ENCODE results near the gene CELSR3.

CELSR3 gene

DNA sequence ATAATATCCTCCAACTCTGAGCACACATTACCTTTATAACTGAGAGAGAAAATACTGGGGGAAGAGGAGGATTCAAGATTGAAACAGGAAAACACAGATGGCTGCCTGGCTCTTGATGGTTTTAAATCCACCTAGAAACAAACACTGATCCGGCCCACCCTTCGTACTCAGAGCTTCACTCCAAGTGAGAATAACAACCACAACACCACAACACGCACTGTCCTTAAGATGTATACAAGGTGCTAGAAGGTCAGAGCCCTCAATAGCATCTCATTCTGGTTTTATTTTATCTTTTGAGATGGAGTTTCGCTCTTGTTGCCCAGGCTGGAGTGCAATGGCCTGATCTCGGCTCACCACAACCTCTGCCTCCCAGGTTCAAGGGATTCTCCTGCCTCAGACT, 44.5 kb upstream of the CELSR3 start:
- TF ChIP-seq TAF1 (IDR thresholded peaks at IDR 0.05; ENCODE audit: borderline replicate concordance, insufficient read depth, low read length) (no peak), SIN3A (IDR thresholded peaks at IDR 0.05; ENCODE audit: borderline replicate concordance, insufficient read depth, low read length) (no peak), POLR2AphosphoS5 (IDR thresholded peaks at IDR 0.05; ENCODE audit: low read depth, low read length) (no peak), FOXP2 (optimal IDR thresholded peaks at IDR 0.05; ENCODE audit: borderline replicate concordance, extremely low read depth, extremely low read length, insufficient read depth) (no peak)
- TF ChIP-seq, protein P1, sequence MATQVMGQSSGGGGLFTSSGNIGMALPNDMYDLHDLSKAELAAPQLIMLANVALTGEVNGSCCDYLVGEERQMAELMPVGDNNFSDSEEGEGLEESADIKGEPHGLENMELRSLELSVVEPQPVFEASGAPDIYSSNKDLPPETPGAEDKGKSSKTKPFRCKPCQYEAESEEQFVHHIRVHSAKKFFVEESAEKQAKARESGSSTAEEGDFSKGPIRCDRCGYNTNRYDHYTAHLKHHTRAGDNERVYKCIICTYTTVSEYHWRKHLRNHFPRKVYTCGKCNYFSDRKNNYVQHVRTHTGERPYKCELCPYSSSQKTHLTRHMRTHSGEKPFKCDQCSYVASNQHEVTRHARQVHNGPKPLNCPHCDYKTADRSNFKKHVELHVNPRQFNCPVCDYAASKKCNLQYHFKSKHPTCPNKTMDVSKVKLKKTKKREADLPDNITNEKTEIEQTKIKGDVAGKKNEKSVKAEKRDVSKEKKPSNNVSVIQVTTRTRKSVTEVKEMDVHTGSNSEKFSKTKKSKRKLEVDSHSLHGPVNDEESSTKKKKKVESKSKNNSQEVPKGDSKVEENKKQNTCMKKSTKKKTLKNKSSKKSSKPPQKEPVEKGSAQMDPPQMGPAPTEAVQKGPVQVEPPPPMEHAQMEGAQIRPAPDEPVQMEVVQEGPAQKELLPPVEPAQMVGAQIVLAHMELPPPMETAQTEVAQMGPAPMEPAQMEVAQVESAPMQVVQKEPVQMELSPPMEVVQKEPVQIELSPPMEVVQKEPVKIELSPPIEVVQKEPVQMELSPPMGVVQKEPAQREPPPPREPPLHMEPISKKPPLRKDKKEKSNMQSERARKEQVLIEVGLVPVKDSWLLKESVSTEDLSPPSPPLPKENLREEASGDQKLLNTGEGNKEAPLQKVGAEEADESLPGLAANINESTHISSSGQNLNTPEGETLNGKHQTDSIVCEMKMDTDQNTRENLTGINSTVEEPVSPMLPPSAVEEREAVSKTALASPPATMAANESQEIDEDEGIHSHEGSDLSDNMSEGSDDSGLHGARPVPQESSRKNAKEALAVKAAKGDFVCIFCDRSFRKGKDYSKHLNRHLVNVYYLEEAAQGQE (IDR thresholded peaks at IDR 0.05; ENCODE audit: insufficient read depth in 1 of 2, low read depth in 2 of 2, low read length in 2 of 2), result no peak

DNA sequence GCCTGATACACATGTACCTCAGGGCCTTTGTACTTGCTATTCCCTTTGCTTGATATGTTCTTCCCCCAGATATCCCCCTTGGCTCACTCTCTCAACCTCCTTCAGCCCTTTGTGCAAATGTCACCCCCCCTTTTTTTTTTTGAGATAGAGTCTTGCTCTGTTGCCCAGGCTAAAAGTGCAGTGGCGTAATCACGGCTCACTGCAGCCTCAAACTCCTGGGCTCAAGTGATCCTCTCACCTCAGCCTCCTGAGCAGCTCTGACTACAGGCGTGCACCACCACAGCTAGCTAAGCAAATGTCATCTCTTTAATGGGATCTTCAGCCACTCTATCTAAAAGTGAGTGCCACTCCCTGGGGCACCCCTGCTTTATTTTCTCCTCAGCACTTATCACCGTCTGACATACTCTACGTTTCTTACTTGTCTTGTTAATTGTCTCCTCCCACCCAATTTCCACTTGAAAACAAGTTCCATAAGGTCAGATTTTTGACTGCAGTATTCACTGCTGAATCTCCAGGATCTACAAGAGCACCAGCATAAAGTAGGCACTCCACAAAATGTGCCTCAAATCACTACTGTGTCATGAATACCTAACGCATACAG, 39.7 kb upstream of the CELSR3 start:
- no peak for TF ChIP-seq SIN3A (IDR thresholded peaks at IDR 0.05; ENCODE audit: borderline replicate concordance, insufficient read depth, low read length)
- TF ChIP-seq POLR2AphosphoS5 (IDR thresholded peaks at IDR 0.05; ENCODE audit: low read depth, low read length), result no peak
- TF ChIP-seq TAF1 (IDR thresholded peaks at IDR 0.05; ENCODE audit: borderline replicate concordance, insufficient read depth, low read length), result no peak
- no peak for TF ChIP-seq FOXP2 (optimal IDR thresholded peaks at IDR 0.05; ENCODE audit: borderline replicate concordance, extremely low read depth, extremely low read length, insufficient read depth)
- TF ChIP-seq, protein P1 (IDR thresholded peaks at IDR 0.05; ENCODE audit: insufficient read depth in 1 of 2, low read depth in 2 of 2, low read length in 2 of 2), result no peak

DNA sequence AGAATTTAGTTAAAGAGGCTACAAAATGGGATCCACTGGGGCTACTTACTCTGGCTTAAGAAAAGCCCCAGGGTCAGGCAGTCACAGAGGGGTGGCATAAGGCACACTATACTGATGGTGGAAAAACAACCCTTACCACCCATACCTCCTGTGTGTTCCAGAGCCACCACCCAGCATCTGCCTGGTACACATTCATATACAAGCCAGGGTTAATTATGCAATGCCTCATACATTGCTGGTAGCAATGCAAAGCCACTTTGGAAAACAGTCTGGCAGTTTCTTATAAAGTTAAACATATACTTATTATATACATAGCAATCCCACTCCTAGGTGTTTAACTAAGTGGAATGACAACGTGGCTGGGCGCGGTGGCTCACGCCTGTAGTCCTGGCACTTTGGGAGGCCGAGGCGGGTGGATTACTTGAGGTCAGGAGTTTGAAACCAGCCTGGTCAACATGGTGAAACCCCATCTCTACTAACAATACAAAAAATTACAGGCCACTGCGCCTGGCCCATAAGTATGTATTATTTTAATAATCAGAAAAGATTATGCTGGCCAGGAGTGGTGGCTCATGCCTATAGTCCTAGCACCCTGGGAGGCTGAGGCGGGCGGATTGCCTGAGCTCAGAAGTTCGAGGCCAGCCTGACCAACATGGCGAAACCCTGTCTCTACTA, 38.2 kb upstream of the CELSR3 start:
- TF ChIP-seq, protein P1 (IDR thresholded peaks at IDR 0.05; ENCODE audit: insufficient read depth in 1 of 2, low read depth in 2 of 2, low read length in 2 of 2), result no peak
- TF ChIP-seq POLR2AphosphoS5 (IDR thresholded peaks at IDR 0.05; ENCODE audit: low read depth, low read length) (no peak), TAF1 (IDR thresholded peaks at IDR 0.05; ENCODE audit: borderline replicate concordance, insufficient read depth, low read length) (no peak), SIN3A (IDR thresholded peaks at IDR 0.05; ENCODE audit: borderline replicate concordance, insufficient read depth, low read length) (no peak), FOXP2 (optimal IDR thresholded peaks at IDR 0.05; ENCODE audit: borderline replicate concordance, extremely low read depth, extremely low read length, insufficient read depth) (no peak)

DNA sequence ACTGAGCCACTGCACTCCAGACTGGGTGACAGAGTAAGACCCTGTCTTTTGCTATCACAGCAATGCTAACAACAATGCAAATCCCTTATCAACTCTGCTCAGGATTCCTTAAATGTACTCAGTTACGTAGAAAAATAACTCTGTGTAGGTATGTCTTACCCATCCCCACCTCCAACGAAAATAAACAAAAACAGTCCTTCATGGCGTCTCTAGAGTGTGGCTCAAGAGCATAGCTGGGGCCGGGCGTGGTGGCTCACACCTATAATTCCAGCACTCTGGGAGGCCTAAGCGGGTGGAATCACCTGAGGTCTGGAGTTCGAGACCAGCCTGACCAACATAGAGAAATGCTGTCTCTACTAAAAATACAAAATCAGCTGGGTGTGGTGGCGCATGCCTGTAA, 36.2 kb upstream of the CELSR3 start:
- TF ChIP-seq, protein P1 (IDR thresholded peaks at IDR 0.05; ENCODE audit: insufficient read depth in 1 of 2, low read depth in 2 of 2, low read length in 2 of 2), result no peak
- TF ChIP-seq POLR2AphosphoS5 (IDR thresholded peaks at IDR 0.05; ENCODE audit: low read depth, low read length) (no peak), TAF1 (IDR thresholded peaks at IDR 0.05; ENCODE audit: borderline replicate concordance, insufficient read depth, low read length) (no peak), SIN3A (IDR thresholded peaks at IDR 0.05; ENCODE audit: borderline replicate concordance, insufficient read depth, low read length) (no peak), FOXP2 (optimal IDR thresholded peaks at IDR 0.05; ENCODE audit: borderline replicate concordance, extremely low read depth, extremely low read length, insufficient read depth) (no peak)

All from PFSK-1 (cell line).